ENCODE measurements around the gene APCDD1L.

Gene APCDD1L

GRCh38 chr20:58483051-58483450, 32.1 kb downstream of the APCDD1L start:
- no peak for DNase-seq

GRCh38 chr20:58482416-58482815, 32.8 kb downstream of the APCDD1L start:
- no peak for DNase-seq

- DNase-seq: peak; percentile 46
Measured at GRCh38 chr20:58481481-58482021, 33.6 kb downstream of the APCDD1L start.

GRCh38 chr20:58480551-58481336, 34.5 kb downstream of the APCDD1L start:
- DNase-seq: no peak

- DNase-seq: no peak
Measured at GRCh38 chr20:58479726-58480440, 35.3 kb downstream of the APCDD1L start.

GRCh38 chr20:58478141-58478805, 36.9 kb downstream of the APCDD1L start:
- DNase-seq: no peak

- no peak for DNase-seq
Measured at GRCh38 chr20:58475466-58475865, 39.7 kb downstream of the APCDD1L start.

GRCh38 chr20:58473453-58474425, 41.5 kb downstream of the APCDD1L start:
- no peak for DNase-seq

- no peak for DNase-seq
Measured at GRCh38 chr20:58472273-58473018, 42.8 kb downstream of the APCDD1L start.

- DNase-seq: no peak
Measured at GRCh38 chr20:58471193-58472164, 43.7 kb downstream of the APCDD1L start.

- no peak for DNase-seq
Measured at GRCh38 chr20:58470336-58471192, 44.6 kb downstream of the APCDD1L start.

GRCh38 chr20:58469616-58470015, 45.6 kb downstream of the APCDD1L start:
- DNase-seq: no peak

- no peak for DNase-seq
Measured at GRCh38 chr20:58467572-58468527, 47.3 kb downstream of the APCDD1L start.

GRCh38 chr20:58466729-58467571, 48.2 kb downstream of the APCDD1L start:
- DNase-seq: no peak

GRCh38 chr20:58466095-58466708, 49.0 kb downstream of the APCDD1L start:
- no peak for DNase-seq

GRCh38 chr20:58464838-58465237, 50.4 kb downstream of the APCDD1L start:
- no peak for DNase-seq

- no peak for DNase-seq
Measured at GRCh38 chr20:58463256-58463655, 51.9 kb downstream of the APCDD1L start.

Data from hematopoietic multipotent progenitor cell treated with erythropoietin and hydrocortisone succinate and interleukin-3 and kit ligand, for 8 days (in vitro differentiated cells).